ENCODE data around the gene PRRG3. TPM values are rescaled to one million over a fixed set of nuclear protein-coding genes. Genes with fewer than 3 reads are reported as not detected.

Gene PRRG3
- total and polyA plus RNA-seq, 2 donors (not counting 3 experiments of a cell fraction or from before 2014, with no cell fraction given): not detected

DNA sequence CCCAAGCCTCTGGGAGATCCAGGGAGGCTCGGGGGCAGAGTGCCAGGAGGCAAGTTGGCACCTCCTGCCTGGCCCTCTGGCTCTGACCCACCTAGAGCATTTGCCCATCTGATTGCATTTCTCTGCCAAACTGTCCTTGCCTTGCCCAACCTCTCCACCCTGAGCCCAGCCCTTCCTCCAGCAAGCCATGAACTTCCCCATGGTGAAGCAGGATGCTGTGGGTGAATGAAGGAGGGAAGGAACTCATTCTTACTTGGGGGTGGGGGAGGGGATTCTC, 30.0 kb downstream of the PRRG3 start:
- H3K9me1 ChIP-seq (replicated peaks; ENCODE audit: control insufficient read depth, extremely low read depth, insufficient read depth, low read length): no peaks in the 10 kb centered on the region
- no peak overlapping the region for H3K4me3 ChIP-seq (replicated peaks in 1 of 3; ENCODE audit: insufficient read depth in 1 of 3, low read depth in 1 of 3, low read length in 3 of 3)
- dilution Hi-C loops (cut with MboI; ENCODE audit: extremely low pct_ligation_motif_present, low sequenced_read_pairs) (no loop called here), intact Hi-C loops (cut with micrococcal nuclease) (no loop called here)
- no peaks in the 10 kb centered on the region for H3K27me3 ChIP-seq (ENCODE audit: control insufficient read depth in 2 of 2, insufficient read depth in 2 of 2, low read length in 2 of 2)
- H3K4me1 ChIP-seq (ENCODE audit: control insufficient read depth, extremely low read depth, insufficient read depth, low read length): no peaks in the 10 kb centered on the region
- H2AFZ ChIP-seq (ENCODE audit: low read depth, low read length): no peak overlapping the region
- FAIRE-seq: no peak
- DNase-seq (ENCODE audit: low read depth, low spot score): no peak
- H3K36me3 ChIP-seq (ENCODE audit: control insufficient read depth in 2 of 2, extremely low read depth in 1 of 2, insufficient read depth in 2 of 2, low read length in 2 of 2): no peaks in the 10 kb centered on the region
- H3K4me2 ChIP-seq (ENCODE audit: insufficient read depth, low read length): no peak overlapping the region
- CTCF ChIA-PET: no interaction called here
- H3K79me2 ChIP-seq (ENCODE audit: control insufficient read depth, insufficient read depth, low read length): no peaks in the 10 kb centered on the region
- H3K27ac ChIP-seq (ENCODE audit: insufficient read depth, low read depth, low read length): no peak overlapping the region
- H3K9me3 ChIP-seq (replicated peaks; ENCODE audit: control insufficient read depth, insufficient read depth, low read length): no peaks in the 10 kb centered on the region
- H3K9ac ChIP-seq (replicated peaks; ENCODE audit: extremely low read depth, insufficient read depth, low read length): no peak overlapping the region
- no TSS peak for BruUV-seq (replicated peaks)
- POLR2A ChIA-PET: no interaction called here
- H4K20me1 ChIP-seq (replicated peaks; ENCODE audit: control insufficient read depth, extremely low read depth, insufficient read depth, low read length): no peaks in the 10 kb centered on the region
- no peak for TF ChIP-seq GATA2 (IDR thresholded peaks at IDR 0.05; ENCODE audit: insufficient read depth, insufficient read length, low read depth, low read length)
- TF ChIP-seq EZH2 (IDR thresholded peaks at IDR 0.05; ENCODE audit: borderline replicate concordance, low read depth, low read length, severe bottlenecking): no peak
- TF ChIP-seq FOS (IDR thresholded peaks at IDR 0.05; ENCODE audit: borderline replicate concordance, insufficient read depth, low read length): no peak
- TF ChIP-seq, protein P1, sequence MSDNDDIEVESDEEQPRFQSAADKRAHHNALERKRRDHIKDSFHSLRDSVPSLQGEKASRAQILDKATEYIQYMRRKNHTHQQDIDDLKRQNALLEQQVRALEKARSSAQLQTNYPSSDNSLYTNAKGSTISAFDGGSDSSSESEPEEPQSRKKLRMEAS (IDR thresholded peaks at IDR 0.05; ENCODE audit: insufficient read depth, insufficient read length): no peak
- no peak for TF ChIP-seq POLR2A (IDR thresholded peaks at IDR 0.05; ENCODE audit: low read depth, low read length)
- no peak for TF ChIP-seq POLR2AphosphoS5 (IDR thresholded peaks at IDR 0.05; ENCODE audit: insufficient read depth, low read depth, low read length)
- TF ChIP-seq JUN (IDR thresholded peaks at IDR 0.05; ENCODE audit: borderline replicate concordance, insufficient read depth, insufficient read length, low read depth): no peak
- TF ChIP-seq MYC (IDR thresholded peaks at IDR 0.05; ENCODE audit: low read depth, low read length): no peak
- TF ChIP-seq, protein P2, sequence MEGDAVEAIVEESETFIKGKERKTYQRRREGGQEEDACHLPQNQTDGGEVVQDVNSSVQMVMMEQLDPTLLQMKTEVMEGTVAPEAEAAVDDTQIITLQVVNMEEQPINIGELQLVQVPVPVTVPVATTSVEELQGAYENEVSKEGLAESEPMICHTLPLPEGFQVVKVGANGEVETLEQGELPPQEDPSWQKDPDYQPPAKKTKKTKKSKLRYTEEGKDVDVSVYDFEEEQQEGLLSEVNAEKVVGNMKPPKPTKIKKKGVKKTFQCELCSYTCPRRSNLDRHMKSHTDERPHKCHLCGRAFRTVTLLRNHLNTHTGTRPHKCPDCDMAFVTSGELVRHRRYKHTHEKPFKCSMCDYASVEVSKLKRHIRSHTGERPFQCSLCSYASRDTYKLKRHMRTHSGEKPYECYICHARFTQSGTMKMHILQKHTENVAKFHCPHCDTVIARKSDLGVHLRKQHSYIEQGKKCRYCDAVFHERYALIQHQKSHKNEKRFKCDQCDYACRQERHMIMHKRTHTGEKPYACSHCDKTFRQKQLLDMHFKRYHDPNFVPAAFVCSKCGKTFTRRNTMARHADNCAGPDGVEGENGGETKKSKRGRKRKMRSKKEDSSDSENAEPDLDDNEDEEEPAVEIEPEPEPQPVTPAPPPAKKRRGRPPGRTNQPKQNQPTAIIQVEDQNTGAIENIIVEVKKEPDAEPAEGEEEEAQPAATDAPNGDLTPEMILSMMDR (IDR thresholded peaks at IDR 0.05; ENCODE audit: extremely low read depth in 1 of 2, insufficient read depth in 1 of 2, low read depth in 1 of 2, low read length in 2 of 2): no peak
